Neural cell (in vitro differentiated cells): ENCODE results near the gene CEP170B.

Experiments
- EP300 ChIP-seq: fragments of 450-650 bp; conservative IDR thresholded peaks from 2 replicates; pipeline ENCODE4 v1.6.1; 2014; ENCODE audit warnings: antibody characterized with exemption, mild to moderate bottlenecking, moderate library complexity; ENCODE audit not compliant: poor library complexity, severe bottlenecking
- POLR2AphosphoS5 ChIP-seq: IDR thresholded peaks from 2 replicates; pipeline ENCODE4 v1.6.1; 2012
- TF ChIP-seq, protein P1 (sequence below): fragments of 450-650 bp; IDR thresholded peaks from 2 replicates; pipeline ENCODE4 v1.5.1; 2014; ENCODE audit warnings: antibody characterized with exemption, mild to moderate bottlenecking, moderate library complexity; ENCODE audit not compliant: poor library complexity, severe bottlenecking

GRCh38 chr14:104941508-104942365, 76.7 kb downstream of the CEP170B start:
- TF ChIP-seq, protein P1, sequence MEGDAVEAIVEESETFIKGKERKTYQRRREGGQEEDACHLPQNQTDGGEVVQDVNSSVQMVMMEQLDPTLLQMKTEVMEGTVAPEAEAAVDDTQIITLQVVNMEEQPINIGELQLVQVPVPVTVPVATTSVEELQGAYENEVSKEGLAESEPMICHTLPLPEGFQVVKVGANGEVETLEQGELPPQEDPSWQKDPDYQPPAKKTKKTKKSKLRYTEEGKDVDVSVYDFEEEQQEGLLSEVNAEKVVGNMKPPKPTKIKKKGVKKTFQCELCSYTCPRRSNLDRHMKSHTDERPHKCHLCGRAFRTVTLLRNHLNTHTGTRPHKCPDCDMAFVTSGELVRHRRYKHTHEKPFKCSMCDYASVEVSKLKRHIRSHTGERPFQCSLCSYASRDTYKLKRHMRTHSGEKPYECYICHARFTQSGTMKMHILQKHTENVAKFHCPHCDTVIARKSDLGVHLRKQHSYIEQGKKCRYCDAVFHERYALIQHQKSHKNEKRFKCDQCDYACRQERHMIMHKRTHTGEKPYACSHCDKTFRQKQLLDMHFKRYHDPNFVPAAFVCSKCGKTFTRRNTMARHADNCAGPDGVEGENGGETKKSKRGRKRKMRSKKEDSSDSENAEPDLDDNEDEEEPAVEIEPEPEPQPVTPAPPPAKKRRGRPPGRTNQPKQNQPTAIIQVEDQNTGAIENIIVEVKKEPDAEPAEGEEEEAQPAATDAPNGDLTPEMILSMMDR: no peak
- TF ChIP-seq POLR2AphosphoS5 (no peak), EP300 (no peak)
